DOHH2 (cell line): ENCODE results near the gene SLC22A4.

Experiments used
- EZH2phosphoT487 ChIP-seq: fragments of 200-600 bp; sonication (generic); IDR thresholded peaks from 2 replicates; pipeline ENCODE4 v1.6.1; 2017; ENCODE audit warnings: borderline replicate concordance, mild to moderate bottlenecking, antibody characterized with exemption, low read length, moderate library complexity, mixed read lengths
- TF ChIP-seq, protein P1 (sequence below): fragments of 200-600 bp; sonication (generic); IDR thresholded peaks from one replicate; pipeline ENCODE4 v1.5.1; 2014; ENCODE audit warnings: antibody characterized with exemption, mild to moderate bottlenecking, low read depth, low read length; ENCODE audit not compliant: poor library complexity, severe bottlenecking

- TF ChIP-seq, protein P1, sequence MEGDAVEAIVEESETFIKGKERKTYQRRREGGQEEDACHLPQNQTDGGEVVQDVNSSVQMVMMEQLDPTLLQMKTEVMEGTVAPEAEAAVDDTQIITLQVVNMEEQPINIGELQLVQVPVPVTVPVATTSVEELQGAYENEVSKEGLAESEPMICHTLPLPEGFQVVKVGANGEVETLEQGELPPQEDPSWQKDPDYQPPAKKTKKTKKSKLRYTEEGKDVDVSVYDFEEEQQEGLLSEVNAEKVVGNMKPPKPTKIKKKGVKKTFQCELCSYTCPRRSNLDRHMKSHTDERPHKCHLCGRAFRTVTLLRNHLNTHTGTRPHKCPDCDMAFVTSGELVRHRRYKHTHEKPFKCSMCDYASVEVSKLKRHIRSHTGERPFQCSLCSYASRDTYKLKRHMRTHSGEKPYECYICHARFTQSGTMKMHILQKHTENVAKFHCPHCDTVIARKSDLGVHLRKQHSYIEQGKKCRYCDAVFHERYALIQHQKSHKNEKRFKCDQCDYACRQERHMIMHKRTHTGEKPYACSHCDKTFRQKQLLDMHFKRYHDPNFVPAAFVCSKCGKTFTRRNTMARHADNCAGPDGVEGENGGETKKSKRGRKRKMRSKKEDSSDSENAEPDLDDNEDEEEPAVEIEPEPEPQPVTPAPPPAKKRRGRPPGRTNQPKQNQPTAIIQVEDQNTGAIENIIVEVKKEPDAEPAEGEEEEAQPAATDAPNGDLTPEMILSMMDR: no peak
- no peak for TF ChIP-seq EZH2phosphoT487
Measured at GRCh38 chr5:132372127-132372526, 77.9 kb downstream of the SLC22A4 start.
